Stimulated activated CD4-positive, alpha-beta T cell treated with anti-CD3 and anti-CD28 coated beads, Interleukin-4, amount 100 ng/mL, for 4 hours (primary cell): ENCODE data around the gene OXTR.
"Not testable (repeated sequence)": the region's sequence is repeated elsewhere in the genome, so short reads cannot be mapped to it uniquely, and the experiment has no call there.

Experiments used
- DNase-seq, 2 experiments: peaks; one replicate each; pipeline ENCODE4 v3.0.0-alpha.2; 2020

The OXTR gene

DNA sequence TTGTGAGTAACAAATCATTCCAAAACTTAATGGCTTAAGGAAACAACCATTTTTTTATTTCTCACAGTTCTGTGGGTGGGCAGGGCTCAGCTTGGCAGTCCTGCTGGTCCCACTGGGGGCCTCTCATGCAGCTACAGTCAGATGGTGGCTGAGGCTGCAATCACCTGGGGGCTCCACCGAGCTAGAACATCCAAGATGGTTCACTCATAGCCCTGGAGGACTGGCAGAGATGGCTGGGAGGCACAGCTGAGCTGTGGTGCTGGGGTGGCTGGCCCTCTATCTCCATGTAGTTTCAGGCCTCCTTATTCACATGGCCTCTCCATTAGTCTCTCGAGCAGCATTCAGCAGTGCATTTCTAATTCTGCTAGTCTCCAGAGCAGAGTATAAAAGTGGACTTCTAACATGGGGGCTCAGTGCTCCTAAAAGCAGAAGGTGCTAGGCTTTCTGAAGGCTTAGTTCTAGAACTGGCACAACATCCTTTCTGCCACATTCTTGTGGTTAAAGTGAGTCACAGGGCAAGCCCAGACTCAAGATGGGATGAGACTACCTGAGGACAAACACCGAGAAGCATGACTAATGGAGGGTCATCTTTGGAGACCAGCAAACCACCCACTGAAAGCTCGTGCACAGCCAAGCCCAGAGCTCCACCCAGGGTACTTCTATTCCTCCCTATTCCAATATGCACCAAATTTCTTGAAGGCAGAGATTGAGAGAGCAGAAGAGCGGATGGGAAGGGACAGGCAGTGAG, 29.5 kb downstream of the OXTR start:
- DNase-seq, result no peak

DNA sequence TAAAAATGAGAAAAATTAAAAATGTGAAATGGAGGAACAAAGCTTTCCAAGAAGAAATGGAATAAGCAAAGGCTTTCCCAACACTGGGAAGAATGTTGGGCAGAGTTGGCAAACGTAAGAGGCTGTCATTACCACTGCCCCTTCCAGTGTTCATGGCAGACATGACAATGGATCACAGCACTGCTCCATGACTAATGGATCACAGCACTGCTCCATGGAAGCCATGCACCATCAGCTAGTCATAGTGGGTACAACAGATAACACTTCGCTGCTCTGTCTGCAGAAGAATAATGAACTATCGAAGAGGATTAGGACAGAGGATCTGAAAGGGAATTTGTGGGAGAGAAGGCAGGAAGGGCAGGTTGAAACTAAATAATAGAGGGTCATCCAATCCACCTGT, 30.8 kb downstream of the OXTR start:
- DNase-seq, result no peak

DNA sequence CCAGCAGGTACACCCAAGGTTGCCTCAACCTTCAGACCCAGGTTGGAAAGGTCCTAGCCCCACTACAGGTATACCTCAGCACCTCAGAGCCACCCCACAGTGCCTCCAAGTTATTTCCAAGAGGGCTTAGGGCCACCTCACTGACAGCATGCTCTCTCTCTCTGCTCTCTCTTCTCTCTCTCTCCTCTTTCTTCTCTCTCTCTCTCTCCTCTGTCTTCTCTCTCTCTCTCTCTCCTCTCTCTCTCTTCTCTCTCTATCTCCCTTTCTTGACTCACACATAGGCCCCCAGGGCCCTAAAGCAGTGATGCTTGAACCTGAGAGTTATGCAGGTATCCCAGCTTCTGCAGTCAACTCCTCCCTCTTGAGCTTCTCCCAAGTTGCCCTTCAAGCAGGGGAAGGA, 31.6 kb downstream of the OXTR start:
- DNase-seq, result no peak

- DNase-seq, result no peak
These were observed 32.1 kb downstream of the OXTR start for GRCh38 chr3:8737301-8737700.

GRCh38 chr3:8736436-8736835, 33.0 kb downstream of the OXTR start:
- no peak for DNase-seq

DNA sequence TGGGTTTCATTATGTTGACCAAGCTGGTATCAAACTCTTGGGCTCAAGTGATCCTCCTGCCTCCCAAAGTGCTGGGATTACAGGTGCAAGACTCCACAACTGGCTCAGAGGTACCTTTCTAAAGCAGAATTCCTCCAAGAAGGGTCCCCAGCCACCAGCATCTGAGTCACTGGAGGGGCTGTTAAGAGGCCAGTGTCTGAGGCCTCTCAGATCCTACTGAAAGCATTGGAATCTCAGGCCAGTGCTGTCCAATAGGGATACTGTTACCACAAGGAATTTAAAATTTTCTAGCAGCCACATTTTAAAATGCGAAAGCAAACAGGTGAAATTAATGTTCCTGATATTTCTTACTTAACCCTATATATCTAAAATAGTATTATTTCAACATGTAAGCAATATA, 34.5 kb downstream of the OXTR start:
- DNase-seq, result no peak

- DNase-seq, result no peak
These were observed 35.1 kb downstream of the OXTR start for GRCh38 chr3:8734137-8734878.

DNA sequence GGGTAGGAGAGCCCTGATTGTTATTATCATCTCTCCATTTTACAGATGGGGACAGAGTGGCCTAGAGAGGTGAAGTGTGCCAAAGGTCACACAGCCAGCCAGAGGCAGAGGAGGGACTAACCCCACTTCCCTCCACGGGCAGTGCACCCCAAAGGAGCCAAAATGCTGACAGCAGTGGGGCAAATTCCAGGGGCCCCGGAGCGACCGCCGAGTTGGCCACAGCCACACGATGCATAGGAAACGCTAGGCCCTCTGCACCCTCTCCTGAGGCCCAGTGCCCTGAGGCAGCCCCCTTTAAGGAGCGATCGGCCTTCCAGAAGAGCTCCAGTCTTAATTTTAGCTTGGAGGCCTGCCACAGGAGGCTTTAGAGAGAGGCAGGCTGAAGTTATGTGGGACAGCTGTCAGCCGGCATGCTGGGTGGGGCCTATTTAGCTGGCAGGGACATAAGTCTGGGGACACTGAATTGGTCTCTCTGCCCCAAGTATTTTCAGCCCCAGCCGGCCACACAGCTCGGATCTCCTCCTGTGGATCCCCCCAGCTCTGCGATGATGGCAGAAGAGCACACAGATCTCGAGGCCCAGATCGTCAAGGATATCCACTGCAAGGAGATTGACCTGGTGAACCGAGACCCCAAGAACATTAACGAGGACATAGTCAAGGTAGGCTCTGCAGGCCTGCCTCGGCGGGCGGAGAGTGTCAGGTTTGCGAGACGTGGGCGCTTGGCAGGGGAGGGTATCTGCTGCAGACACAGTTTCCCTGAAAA, 35.9 kb downstream of the OXTR start, which contains the start of gene CAV3:
CAV3 (plus strand) TSS at position 471 of the 763 bp plus-strand sequence; CDS start at position 546, 75 bp downstream.
- no peak for DNase-seq

GRCh38 chr3:8732413-8732812, 37.0 kb downstream of the OXTR start:
- DNase-seq, result no peak

GRCh38 chr3:8730656-8731055, 38.8 kb downstream of the OXTR start:
- DNase-seq, result no peak

GRCh38 chr3:8729479-8729878, 39.9 kb downstream of the OXTR start:
- DNase-seq, result no peak

DNA sequence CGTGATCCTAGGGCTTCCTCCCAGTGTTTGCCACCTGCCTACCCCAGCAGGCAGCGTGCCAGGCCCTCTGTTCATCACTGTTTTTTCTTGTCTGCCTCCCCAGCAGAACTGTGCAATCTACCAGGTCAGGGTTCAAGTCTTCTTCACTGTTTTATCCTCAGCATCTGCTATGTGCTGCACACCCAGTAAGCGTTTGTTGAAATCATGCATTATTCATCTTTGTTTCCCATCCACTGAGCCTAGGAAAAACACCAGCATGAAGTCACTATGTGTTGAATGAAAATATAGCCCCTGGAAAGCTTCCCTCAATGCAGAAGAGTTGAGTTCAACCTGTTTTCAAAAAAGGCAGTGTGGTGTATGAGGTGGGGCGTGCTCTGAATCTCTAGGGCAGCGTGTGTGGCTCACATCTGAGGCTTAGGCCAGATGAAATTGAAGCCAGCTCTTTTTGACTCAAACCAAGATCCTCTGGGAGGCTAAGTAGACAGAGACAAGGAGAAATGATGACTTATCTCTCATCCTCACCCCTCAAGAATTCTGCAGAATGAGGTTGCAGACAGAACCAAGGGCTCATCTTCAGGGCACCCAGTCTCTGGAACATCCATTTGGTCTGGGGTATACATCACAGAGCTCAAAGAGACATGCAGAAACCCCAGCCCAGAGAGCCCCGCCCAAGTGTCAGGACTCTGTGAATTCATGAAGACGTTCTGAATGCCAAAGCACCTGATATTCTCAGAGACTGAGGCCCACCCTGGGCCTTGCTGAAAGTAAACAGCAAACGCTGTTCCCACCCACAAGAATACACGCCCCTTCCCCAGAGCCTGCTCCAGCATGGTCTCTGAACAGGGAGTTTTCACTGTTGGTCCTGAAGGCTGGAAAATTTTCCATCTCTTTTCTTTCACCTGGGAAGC, 41.6 kb downstream of the OXTR start:
- DNase-seq, result no peak

DNA sequence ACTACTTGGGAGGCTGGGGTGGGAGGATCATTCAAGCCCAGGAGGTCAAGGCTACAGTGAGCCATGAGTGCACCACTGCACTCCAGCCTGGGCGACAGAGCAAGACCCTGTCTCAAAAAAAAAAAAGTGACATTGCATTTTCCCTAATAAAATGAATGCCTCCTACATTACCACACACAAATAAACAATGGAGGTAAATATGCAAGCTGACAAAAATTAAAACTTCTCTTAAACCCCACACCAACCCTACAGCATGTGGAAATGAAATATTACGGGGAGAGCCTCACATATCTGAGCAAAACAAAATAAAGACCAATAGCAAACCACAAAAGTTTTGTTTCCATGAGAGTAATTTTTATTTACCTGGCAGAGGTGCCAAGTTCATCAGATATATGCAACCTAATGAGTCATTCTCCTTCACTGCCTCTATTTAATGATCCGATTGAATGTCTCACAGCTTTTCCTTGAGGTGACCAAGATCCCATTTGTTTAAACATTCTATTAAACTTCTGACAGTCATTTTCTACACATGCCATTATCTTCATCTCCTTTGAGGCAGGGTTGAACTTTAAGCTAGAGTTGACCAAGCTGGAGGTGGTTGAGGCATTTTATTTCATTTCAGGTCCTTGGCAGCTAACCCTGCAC, 45.2 kb downstream of the OXTR start:
- DNase-seq, result no peak

- no peak for DNase-seq
These were observed 45.8 kb downstream of the OXTR start for GRCh38 chr3:8723612-8724011.

DNA sequence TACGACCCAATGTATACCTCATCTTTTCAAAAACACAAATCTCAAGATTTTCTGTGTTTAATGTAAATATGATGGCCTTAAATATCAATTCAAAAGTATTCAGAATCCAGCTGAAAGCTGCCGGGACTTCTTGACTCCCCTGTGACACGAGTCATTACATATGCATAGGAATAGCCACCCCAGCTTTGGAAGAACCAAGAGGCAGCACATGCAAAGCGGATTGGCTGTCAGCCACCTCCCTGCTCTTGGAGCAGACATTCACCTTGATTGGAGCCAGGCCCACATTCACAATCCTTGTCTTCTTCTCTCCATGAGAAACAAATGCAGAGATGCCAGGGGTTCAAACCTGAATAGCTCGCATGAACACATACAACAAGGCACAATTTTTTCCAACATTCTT, 46.6 kb downstream of the OXTR start:
- DNase-seq, result no peak

- DNase-seq, result not testable (repeated sequence)
These were observed 53.7 kb downstream of the OXTR start for GRCh38 chr3:8715757-8716156.

GRCh38 chr3:8713901-8714759, 55.3 kb downstream of the OXTR start:
- DNase-seq, result no peak

DNA sequence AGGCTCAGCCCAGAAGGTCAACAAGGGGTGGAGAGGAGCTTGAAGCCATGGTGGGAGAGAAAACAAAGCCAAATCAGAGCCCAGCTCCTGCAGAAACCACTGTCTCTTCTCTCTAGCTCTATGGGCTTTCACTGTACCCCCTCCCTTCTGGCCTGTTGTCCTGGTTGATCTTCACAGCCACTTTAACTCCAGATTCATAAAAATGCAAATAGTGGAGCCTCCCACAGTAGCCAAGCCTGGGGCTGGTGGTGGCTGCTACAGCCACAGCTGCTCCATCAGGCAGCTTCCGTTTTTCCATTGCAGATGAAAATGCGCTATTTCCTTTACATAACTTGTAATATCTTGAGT, 56.5 kb downstream of the OXTR start:
- no peak for DNase-seq

DNA sequence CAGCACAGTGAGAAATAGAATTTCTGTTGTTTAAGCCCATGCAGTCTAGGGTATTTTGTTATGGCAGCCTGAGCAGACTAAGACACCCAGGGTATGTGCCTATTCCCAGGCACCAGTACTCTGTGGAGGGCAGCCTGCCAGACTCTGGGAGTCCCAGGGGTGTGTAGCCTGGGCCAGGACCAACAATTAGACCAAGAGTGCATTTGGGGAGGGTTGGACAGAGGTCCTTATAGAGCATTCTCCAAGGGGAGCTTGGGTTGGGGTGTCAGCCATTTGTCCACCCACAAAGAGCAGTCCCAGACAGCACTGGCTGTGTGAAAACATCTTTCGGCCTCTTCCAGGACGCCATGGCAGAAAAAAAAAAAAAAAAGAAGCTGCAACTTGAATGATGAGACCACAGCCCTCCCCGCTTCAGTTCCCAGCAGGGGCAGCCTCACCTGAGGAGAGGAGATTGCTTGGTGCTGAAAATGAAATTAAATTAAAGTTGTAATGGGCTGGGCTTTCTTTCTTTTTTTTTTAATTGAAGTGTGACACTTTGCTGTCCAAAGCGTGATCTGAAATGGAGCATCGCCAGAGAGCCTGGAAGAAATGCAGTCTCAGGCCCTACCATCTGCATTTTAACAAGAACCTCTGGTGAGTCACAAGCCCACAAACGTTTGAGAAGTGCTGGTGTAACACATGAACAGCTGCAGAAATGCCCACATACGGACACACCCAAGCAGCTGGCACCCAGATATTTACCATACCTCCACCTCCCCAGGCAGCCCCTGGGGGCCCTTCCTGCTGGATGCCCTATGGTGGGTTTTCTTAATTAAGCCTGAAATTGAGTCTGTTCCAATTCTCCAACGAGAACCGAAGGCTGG, 57.1 kb downstream of the OXTR start:
- DNase-seq, result no peak
